Mesendoderm (in vitro differentiated cells): ENCODE measurements around the gene KRT33A.

Experiments used
- DNase-seq: peaks from one replicate; pipeline ENCODE4 v3.0.0; 2013
- H2AK5ac ChIP-seq: 2 replicates; pipeline ENCODE4 v1.6.1; 2013; ENCODE audit warnings: low read length, inconsistent platforms
- H2BK120ac ChIP-seq: 2 replicates; pipeline ENCODE4 v1.6.1; 2013; ENCODE audit warnings: low read depth, mild to moderate bottlenecking, low read length, moderate library complexity, mixed read lengths
- H2BK15ac ChIP-seq: replicated peaks from 2 replicates; pipeline ENCODE4 v1.6.1; 2013; ENCODE audit warnings: low read depth, mild to moderate bottlenecking, moderate library complexity
- H2BK5ac ChIP-seq: 2 replicates; pipeline ENCODE4 v1.6.1; 2013; ENCODE audit warnings: low read length, inconsistent platforms
- H3K18ac ChIP-seq: 2 replicates; pipeline ENCODE4 v1.6.1; 2013; ENCODE audit warnings: mild to moderate bottlenecking, low read length, mixed read lengths
- H3K23ac ChIP-seq: one replicate; pipeline ENCODE4 v1.6.1; 2013; ENCODE audit warnings: low read length
- H3K27ac ChIP-seq: 2 replicates; pipeline ENCODE4 v1.5.1; 2013; ENCODE audit warnings: low read depth, mild to moderate bottlenecking, inconsistent platforms, low read length, moderate library complexity
- H3K27me3 ChIP-seq: 2 replicates; pipeline ENCODE4 v1.6.1; 2013; ENCODE audit warnings: low read length, control low read depth, mild to moderate bottlenecking, inconsistent platforms; ENCODE audit not compliant: insufficient read depth, poor library complexity
- H3K36me3 ChIP-seq: 2 replicates; pipeline ENCODE4 v1.6.1; 2013; ENCODE audit warnings: low read length, inconsistent platforms; ENCODE audit not compliant: control insufficient read depth, insufficient read depth
- H3K4ac ChIP-seq: one replicate; pipeline ENCODE4 v1.6.1; 2013; ENCODE audit warnings: low read depth, mild to moderate bottlenecking, low read length, moderate library complexity
- H3K4me1 ChIP-seq: 2 replicates; pipeline ENCODE4 v1.6.1; 2013; ENCODE audit warnings: low read depth, low read length, inconsistent platforms; ENCODE audit not compliant: control insufficient read depth
- H3K4me2 ChIP-seq: 2 replicates; pipeline ENCODE4 v1.6.1; 2013; ENCODE audit warnings: low read length
- H3K4me3 ChIP-seq: 2 replicates; pipeline ENCODE4 v1.5.1; 2013; ENCODE audit warnings: mild to moderate bottlenecking, low read length
- H3K56ac ChIP-seq: one replicate; pipeline ENCODE4 v1.6.1; 2013; ENCODE audit warnings: low read length
- H3K79me1 ChIP-seq: 2 replicates; pipeline ENCODE4 v1.6.1; 2013; ENCODE audit warnings: low read length, inconsistent platforms
- H3K79me2 ChIP-seq: 2 replicates; pipeline ENCODE4 v1.6.1; 2013; ENCODE audit warnings: mild to moderate bottlenecking, low read length; ENCODE audit not compliant: control insufficient read depth, insufficient read depth
- H3K9ac ChIP-seq: 2 replicates; pipeline ENCODE4 v1.6.1; 2013; ENCODE audit warnings: low read length, inconsistent platforms
- H4K5ac ChIP-seq: one replicate; pipeline ENCODE4 v1.6.1; 2013; ENCODE audit warnings: low read length
- H4K8ac ChIP-seq: one replicate; pipeline ENCODE4 v1.6.1; 2013; ENCODE audit warnings: low read depth, mild to moderate bottlenecking, control low read depth, low read length, moderate library complexity
- WGBS: extraction: QIAGEN DNeasy Blood & Tissue Kit; methylation state at CpG from one replicate; pipeline ENCODE4 v1.1.7; 2013; ENCODE audit warnings: low lambda C conversion rate, missing lambda C conversion rate; ENCODE audit not compliant: insufficient coverage; ENCODE audit errors: extremely low coverage; 5-methylcytosine and 5-hydroxymethylcytosine counted together

The KRT33A gene

DNA sequence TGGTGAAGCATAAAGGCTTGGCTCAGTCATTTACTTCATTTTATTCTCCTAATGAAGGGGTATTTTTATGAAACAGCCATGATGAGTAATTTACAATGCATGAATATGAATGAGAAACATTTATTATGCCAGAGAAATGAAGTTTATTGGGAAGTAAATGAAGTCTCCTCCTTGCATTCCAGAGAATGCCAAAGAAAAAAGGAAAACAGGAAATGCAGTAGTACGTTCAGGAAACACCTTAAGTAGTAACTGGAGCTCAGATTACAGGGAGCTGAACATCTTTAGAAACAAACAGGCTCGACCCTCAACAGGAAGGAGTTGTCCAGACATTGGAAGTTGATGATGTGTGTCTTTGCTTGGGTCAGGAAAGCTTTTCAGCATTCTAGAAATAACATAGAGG lies 26.9 kb upstream of the KRT33A start:
- no CpG with 5 or more reads among the region's 2 CpGs for WGBS
- Histone ChIP-seq H2BK120ac (no peak overlapping the region), H3K4me2 (no peak overlapping the region), H2BK5ac (no peak overlapping the region), H3K9ac (no peak overlapping the region), H3K4me1 (no peaks in the 10 kb centered on the region), H2AK5ac (no peak overlapping the region), H3K79me2 (no peaks in the 10 kb centered on the region), H3K27me3 (no peaks in the 10 kb centered on the region), H3K4ac (no peak overlapping the region), H3K23ac (no peak overlapping the region), H3K79me1 (no peaks in the 10 kb centered on the region), H2BK15ac (no peak overlapping the region), H3K4me3 (no peak overlapping the region), H4K5ac (no peak overlapping the region), H3K56ac (no peak overlapping the region), H3K36me3 (no peaks in the 10 kb centered on the region), H3K27ac (no peak overlapping the region), H3K18ac (no peak overlapping the region), H4K8ac (no peak overlapping the region)
- DNase-seq, result no peak

DNA sequence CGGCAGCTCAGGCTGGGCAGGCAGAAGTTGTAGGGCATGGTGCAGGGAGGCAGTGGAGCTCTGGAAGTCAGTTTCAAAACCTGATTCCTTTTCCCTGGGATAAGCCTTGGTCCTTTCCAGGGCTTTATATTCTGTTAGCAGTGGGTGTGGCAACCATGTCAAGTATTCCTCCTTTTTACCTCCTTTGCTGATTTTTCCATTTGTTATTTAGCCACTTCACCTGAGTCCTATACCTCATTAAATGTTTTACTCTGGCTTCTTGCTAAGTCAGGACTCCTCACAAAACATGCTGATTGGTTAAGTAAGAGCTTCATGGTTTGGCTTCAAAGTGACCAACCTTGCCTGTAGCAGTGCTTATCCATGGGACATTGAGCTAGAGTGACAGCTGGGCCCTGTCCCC lies 19.1 kb upstream of the KRT33A start, which contains the start of gene KRT33B:
Gene KRT33B (minus strand): TSS at position 101 of the 400 bp plus-strand sequence. CDS start 63 bp downstream, at position 38.
- no peak within 1 kb of the TSS for H2BK120ac ChIP-seq
- H3K79me1 ChIP-seq, result no peaks in the 10 kb centered on the region
- no peak within 1 kb of the TSS for H3K18ac ChIP-seq
- H3K4me1 ChIP-seq, result no peaks in the 10 kb centered on the region
- no peak for DNase-seq
- H4K5ac ChIP-seq, result no peak within 1 kb of the TSS
- no peak within 1 kb of the TSS for H3K56ac ChIP-seq
- H3K4me2 ChIP-seq, result no peak within 1 kb of the TSS
- H3K27ac ChIP-seq, result no peak within 1 kb of the TSS
- no peak within 1 kb of the TSS for H2AK5ac ChIP-seq
- no peaks in the 10 kb centered on the region for H3K36me3 ChIP-seq
- H3K9ac ChIP-seq, result no peak within 1 kb of the TSS
- H3K27me3 ChIP-seq, result no peaks in the 10 kb centered on the region
- H2BK5ac ChIP-seq, result no peak within 1 kb of the TSS
- no peak within 1 kb of the TSS for H3K4ac ChIP-seq
- no peak within 1 kb of the TSS for H4K8ac ChIP-seq
- no peak within 1 kb of the TSS for H2BK15ac ChIP-seq
- H3K23ac ChIP-seq, result no peak within 1 kb of the TSS
- no CpG with 5 or more reads among the region's 1 CpG for WGBS
- no peak within 1 kb of the TSS for H3K4me3 ChIP-seq
- no peaks in the 10 kb centered on the region for H3K79me2 ChIP-seq

DNA sequence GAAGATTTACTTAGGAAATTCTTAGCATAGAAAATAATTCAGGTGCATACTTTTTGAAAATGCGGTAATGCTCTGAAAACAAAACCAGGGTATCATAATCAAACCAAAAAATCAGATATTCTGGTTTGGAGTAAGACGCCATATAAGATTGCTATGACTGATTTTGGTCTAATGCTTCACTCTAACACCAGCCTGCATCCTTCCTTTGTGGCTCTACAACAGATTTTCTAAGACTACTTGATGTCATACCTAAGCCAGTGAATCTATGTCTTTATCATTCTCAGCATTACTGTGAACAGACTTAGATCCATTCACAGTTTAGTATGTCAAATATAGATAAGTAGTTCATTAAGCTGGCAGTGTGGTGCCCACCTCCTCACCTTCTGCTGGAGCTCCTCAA lies 18.4 kb upstream of the KRT33A start:
- WGBS, result no CpG with 5 or more reads among the region's 2 CpGs
- Histone ChIP-seq H4K8ac (no peak overlapping the region), H2BK120ac (no peak overlapping the region), H3K27ac (no peak overlapping the region), H3K79me2 (no peaks in the 10 kb centered on the region), H2BK5ac (no peak overlapping the region), H3K56ac (no peak overlapping the region), H3K9ac (no peak overlapping the region), H4K5ac (no peak overlapping the region), H2AK5ac (no peak overlapping the region), H3K36me3 (no peaks in the 10 kb centered on the region), H3K79me1 (no peaks in the 10 kb centered on the region), H3K23ac (no peak overlapping the region), H3K4me2 (no peak overlapping the region), H3K4me3 (no peak overlapping the region), H3K18ac (no peak overlapping the region), H3K27me3 (no peaks in the 10 kb centered on the region), H3K4ac (no peak overlapping the region), H3K4me1 (no peaks in the 10 kb centered on the region), H2BK15ac (no peak overlapping the region)
- no peak for DNase-seq

- Histone ChIP-seq H3K4me1 (no peaks in the 10 kb centered on the region), H3K27ac (no peak overlapping the region), H2BK5ac (no peak overlapping the region)
Observed at GRCh38 chr17:41367426-41368075, 16.9 kb upstream of the KRT33A start.

DNA sequence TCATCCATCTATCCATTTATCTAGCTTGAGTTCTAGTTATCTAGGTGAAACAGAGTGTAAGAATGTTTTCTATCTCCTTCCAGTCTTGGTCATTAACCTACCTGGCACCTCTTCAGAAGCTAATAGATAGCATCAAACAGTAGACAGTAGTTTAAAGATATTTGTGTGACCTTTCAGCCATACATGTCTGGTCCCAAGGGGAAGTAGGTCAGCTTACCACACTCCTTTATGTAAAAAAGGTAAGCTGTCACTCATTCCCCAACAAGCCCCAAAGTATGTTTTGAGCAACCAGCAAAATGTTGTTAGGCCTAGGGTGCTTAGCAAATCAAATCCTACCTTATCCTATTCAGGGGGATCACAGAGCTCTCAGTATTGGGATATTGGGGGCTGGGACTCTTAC lies 15.4 kb upstream of the KRT33A start:
- Histone ChIP-seq H3K4me2 (no peak overlapping the region), H3K18ac (no peak overlapping the region), H3K4ac (no peak overlapping the region), H3K56ac (no peak overlapping the region), H2BK15ac (no peak overlapping the region), H3K9ac (no peak overlapping the region), H3K36me3 (no peaks in the 10 kb centered on the region), H4K5ac (no peak overlapping the region), H3K4me1 (no peaks in the 10 kb centered on the region), H3K79me1 (no peaks in the 10 kb centered on the region), H2AK5ac (no peak overlapping the region), H2BK5ac (no peak overlapping the region), H4K8ac (no peak overlapping the region), H3K79me2 (no peaks in the 10 kb centered on the region), H3K27me3 (no peaks in the 10 kb centered on the region), H3K23ac (no peak overlapping the region), H3K27ac (no peak overlapping the region), H2BK120ac (no peak overlapping the region), H3K4me3 (no peak overlapping the region)
- DNase-seq, result no peak

More at GRCh38 chr17:41367426-41368075, 16.9 kb upstream of the KRT33A start:
- no peaks in the 10 kb centered on the region for H3K79me1 ChIP-seq
- no peak overlapping the region for H3K56ac ChIP-seq
- H3K79me2 ChIP-seq, result no peaks in the 10 kb centered on the region
- H3K23ac ChIP-seq, result no peak overlapping the region
- H4K5ac ChIP-seq, result no peak overlapping the region
- H3K27me3 ChIP-seq, result no peaks in the 10 kb centered on the region
- H4K8ac ChIP-seq, result no peak overlapping the region
- no peak overlapping the region for H3K18ac ChIP-seq
- no peak overlapping the region for H2BK120ac ChIP-seq
- WGBS, result no CpG with 5 or more reads among the region's 10 CpGs
- H2AK5ac ChIP-seq, result no peak overlapping the region
- H3K4ac ChIP-seq, result no peak overlapping the region
- no peaks in the 10 kb centered on the region for H3K36me3 ChIP-seq
- no peak overlapping the region for H3K4me2 ChIP-seq
- peak; percentile 60 for DNase-seq
- H3K9ac ChIP-seq, result no peak overlapping the region
- no peak overlapping the region for H3K4me3 ChIP-seq
- no peak overlapping the region for H2BK15ac ChIP-seq

DNA sequence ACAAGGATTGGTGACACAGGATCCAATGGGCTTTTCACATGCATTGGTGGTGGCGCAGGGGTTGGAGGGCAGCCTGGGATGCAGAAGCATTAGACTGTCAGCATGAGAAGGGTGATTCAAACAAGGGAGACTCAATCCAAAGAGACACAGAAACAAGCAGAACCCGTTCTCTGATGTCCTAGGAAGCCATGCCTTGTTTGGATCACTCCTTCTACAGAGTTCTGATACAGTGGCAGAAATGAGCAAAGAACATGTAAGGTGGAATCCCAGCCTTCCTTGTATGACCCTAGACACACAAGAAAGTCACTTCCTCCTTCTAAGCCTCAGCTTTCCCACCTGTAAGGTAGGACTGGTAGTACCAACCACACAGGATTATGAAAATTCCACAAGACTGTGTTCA lies 13.3 kb upstream of the KRT33A start:
- H3K4me1 ChIP-seq, result no peaks in the 10 kb centered on the region
- H3K27ac ChIP-seq, result no peak overlapping the region
- H3K27me3 ChIP-seq, result no peaks in the 10 kb centered on the region
- H3K4ac ChIP-seq, result no peak overlapping the region
- no peak overlapping the region for H3K18ac ChIP-seq
- H3K36me3 ChIP-seq, result no peaks in the 10 kb centered on the region
- no peak overlapping the region for H2BK120ac ChIP-seq
- H3K4me2 ChIP-seq, result no peak overlapping the region
- H3K56ac ChIP-seq, result no peak overlapping the region
- H3K23ac ChIP-seq, result no peak overlapping the region
- no peak overlapping the region for H2BK5ac ChIP-seq
- no CpG with 5 or more reads among the region's 2 CpGs for WGBS
- no peaks in the 10 kb centered on the region for H3K79me2 ChIP-seq
- H3K4me3 ChIP-seq, result no peak overlapping the region
- H3K79me1 ChIP-seq, result no peaks in the 10 kb centered on the region
- no peak overlapping the region for H2AK5ac ChIP-seq
- DNase-seq, result no peak
- no peak overlapping the region for H4K8ac ChIP-seq
- no peak overlapping the region for H4K5ac ChIP-seq
- H3K9ac ChIP-seq, result no peak overlapping the region
- H2BK15ac ChIP-seq, result no peak overlapping the region
